ENCODE results near the gene TSC22D3.

Gene TSC22D3

DNA sequence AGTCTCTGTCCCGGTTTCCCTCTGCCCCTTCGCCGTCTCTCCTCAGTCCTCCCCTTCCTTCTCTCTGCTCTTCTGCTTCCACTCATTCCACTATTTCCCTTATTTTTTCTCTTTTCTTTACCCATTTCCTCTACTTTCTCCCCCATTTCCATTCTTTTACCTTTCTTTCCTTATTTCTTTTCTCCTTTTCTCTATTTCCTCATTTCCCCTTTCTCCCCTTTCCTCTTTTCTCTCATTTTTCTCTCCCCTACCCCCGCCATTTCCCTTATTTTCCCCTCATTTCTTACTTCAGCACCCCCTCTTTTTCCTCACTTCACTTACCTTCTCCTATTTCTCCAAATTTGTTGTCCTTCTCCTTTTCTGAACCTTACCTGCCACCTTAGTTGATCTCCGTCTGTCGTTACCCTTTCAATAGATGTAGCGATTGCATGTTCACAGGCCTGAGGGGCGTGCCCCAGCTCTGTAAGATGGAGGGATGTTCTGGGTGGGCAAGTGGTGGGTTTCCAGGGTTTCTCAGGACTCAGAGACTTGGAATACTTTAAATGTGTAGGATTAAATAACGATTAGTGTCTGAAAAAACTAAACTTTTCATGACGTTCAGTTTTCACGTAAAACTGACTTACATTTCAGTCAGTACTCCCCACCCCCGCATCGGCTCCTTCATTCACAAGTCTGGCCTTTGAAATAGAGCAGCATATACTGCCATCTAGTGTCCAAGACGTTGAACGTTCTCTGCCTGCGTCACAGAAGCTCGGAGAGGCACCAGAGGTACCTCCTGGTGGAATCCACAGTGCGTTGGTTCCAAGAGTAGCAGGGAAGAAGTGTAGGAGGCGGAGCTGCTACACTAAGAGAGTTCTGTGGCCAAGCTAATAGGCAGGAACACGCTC lies 1.3 kb upstream of the TSC22D3 start:
- H3K4me3 ChIP-seq (ENCODE audit: low read depth in 1 of 2, low read length in 2 of 2), result no peak overlapping the region
- DNase-seq, result peak; percentile 62
- H3K27ac ChIP-seq (ENCODE audit: low read length), result no peak overlapping the region

DNA sequence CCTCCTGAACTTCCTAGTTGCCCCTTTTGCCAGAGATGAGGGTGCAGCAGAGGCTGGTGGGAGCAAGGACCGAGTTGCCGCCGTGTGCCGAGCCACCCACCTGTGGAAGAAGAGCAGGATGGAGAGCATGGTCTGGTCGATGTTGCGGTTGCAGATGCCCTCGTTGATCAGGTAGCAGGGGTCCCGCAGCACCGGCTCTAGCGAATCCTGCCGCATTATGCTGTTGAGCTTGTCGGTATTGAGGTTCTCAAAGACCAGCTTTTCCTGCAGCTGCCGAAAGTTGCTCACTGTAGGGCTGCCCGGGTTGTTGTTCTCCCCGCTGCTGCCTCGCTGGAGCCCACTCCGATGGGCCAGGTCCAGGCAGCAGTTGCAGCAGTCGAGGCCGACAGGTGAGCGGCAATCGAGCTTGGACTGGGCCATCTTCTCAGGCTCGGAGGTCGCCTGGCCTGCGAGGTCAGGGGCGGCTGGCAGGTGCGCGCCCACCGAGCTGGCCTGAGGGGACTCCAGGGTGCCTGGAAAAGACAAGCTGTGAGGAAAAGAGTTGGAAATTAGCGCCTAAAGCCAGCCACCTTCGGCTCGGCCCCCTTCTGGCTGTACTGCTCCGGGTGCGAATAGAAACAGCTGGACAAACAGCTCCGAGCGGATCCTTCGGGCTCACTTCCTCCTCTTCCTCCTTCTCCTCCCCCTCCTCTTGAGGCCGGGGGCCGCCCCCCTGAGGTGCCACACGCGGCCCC lies 420 bp downstream of the TSC22D3 start:
- Histone ChIP-seq H3K9ac (ENCODE audit: low read depth, low read length) (no peak overlapping the region), H3K36me3 (ENCODE audit: insufficient read depth, low read length) (no peaks in the 10 kb centered on the region), H3K4me2 (ENCODE audit: insufficient read depth, low read length) (no peak overlapping the region), H3K4me3 (ENCODE audit: low read depth in 1 of 2, low read length in 2 of 2) (no peak overlapping the region), H4K20me1 (ENCODE audit: insufficient read depth, low read length) (no peaks in the 10 kb centered on the region), H3K9me3 (ENCODE audit: insufficient read depth, low read length, severe bottlenecking) (no peaks in the 10 kb centered on the region), H3K4me1 (ENCODE audit: insufficient read depth, low read length) (no peaks in the 10 kb centered on the region), H3K27me3 (ENCODE audit: insufficient read depth, low read length, poor library complexity) (peaks cover 8% of the 10 kb centered on the region), H3K79me2 (ENCODE audit: insufficient read depth, low read length) (no peaks in the 10 kb centered on the region), H3K27ac (ENCODE audit: low read length) (no peak overlapping the region), H2AFZ (ENCODE audit: low read depth, low read length) (no peak overlapping the region)
- TF ChIP-seq, protein P1, sequence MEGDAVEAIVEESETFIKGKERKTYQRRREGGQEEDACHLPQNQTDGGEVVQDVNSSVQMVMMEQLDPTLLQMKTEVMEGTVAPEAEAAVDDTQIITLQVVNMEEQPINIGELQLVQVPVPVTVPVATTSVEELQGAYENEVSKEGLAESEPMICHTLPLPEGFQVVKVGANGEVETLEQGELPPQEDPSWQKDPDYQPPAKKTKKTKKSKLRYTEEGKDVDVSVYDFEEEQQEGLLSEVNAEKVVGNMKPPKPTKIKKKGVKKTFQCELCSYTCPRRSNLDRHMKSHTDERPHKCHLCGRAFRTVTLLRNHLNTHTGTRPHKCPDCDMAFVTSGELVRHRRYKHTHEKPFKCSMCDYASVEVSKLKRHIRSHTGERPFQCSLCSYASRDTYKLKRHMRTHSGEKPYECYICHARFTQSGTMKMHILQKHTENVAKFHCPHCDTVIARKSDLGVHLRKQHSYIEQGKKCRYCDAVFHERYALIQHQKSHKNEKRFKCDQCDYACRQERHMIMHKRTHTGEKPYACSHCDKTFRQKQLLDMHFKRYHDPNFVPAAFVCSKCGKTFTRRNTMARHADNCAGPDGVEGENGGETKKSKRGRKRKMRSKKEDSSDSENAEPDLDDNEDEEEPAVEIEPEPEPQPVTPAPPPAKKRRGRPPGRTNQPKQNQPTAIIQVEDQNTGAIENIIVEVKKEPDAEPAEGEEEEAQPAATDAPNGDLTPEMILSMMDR (IDR thresholded peaks at IDR 0.05; ENCODE audit: borderline replicate concordance, extremely low read depth, low read length, poor library complexity, severe bottlenecking), result no peak
- TF ChIP-seq EZH2 (IDR thresholded peaks at IDR 0.05; ENCODE audit: borderline replicate concordance, low read depth, low read length, severe bottlenecking), result no peak
- ATAC-seq (ENCODE audit: insufficient read depth, low read depth) (no peak), DNase-seq (no peak)

More for the DNA sequence above, 1.3 kb upstream of the TSC22D3 start:
- Histone ChIP-seq H4K20me1 (ENCODE audit: insufficient read depth, low read length) (no peaks in the 10 kb centered on the region), H3K9me3 (ENCODE audit: insufficient read depth, low read length, severe bottlenecking) (no peaks in the 10 kb centered on the region), H3K27me3 (ENCODE audit: insufficient read depth, low read length, poor library complexity) (peaks cover 8% of the 10 kb centered on the region), H2AFZ (ENCODE audit: low read depth, low read length) (no peak overlapping the region), H3K4me2 (ENCODE audit: insufficient read depth, low read length) (no peak overlapping the region), H3K79me2 (ENCODE audit: insufficient read depth, low read length) (no peaks in the 10 kb centered on the region), H3K4me1 (ENCODE audit: insufficient read depth, low read length) (no peaks in the 10 kb centered on the region), H3K9ac (ENCODE audit: low read depth, low read length) (no peak overlapping the region), H3K36me3 (ENCODE audit: insufficient read depth, low read length) (no peaks in the 10 kb centered on the region)
- TF ChIP-seq, protein P1 (IDR thresholded peaks at IDR 0.05; ENCODE audit: borderline replicate concordance, extremely low read depth, low read length, poor library complexity, severe bottlenecking), result peak; percentile 77
- TF ChIP-seq EZH2 (IDR thresholded peaks at IDR 0.05; ENCODE audit: borderline replicate concordance, low read depth, low read length, severe bottlenecking), result no peak
- ATAC-seq (ENCODE audit: insufficient read depth, low read depth), result peak; percentile 92

DNA sequence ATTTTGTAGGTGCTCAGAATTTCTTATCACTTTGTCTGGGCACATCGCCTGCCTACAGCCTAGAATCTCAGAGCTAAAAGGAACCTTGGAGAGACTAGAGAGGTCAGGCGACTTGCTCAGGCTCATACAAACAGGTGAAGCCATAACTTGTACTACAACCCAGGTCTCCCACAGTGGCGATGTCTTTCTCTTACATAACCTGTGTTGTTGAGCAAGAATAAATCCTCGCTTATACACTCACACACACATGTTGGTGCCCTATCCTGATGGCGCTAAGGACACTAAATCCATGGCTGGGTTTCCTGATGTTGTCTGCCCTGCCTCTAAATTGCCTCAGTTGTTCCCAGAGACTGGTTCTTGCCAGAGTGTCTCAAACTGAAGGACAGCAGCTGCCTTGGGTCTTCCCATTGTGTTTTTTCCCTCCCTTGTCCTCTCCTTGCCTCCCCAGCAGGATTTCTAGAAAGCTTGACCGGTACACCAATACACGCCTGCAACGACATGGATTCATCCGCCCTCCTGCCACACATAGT lies 1.6 kb downstream of the TSC22D3 start:
- H3K9ac ChIP-seq (ENCODE audit: low read depth, low read length), result no peak overlapping the region
- H4K20me1 ChIP-seq (ENCODE audit: insufficient read depth, low read length), result no peaks in the 10 kb centered on the region
- H3K9me3 ChIP-seq (ENCODE audit: insufficient read depth, low read length, severe bottlenecking), result no peaks in the 10 kb centered on the region
- peaks cover 8% of the 10 kb centered on the region for H3K27me3 ChIP-seq (ENCODE audit: insufficient read depth, low read length, poor library complexity)
- DNase-seq, result no peak
- no peak for ATAC-seq (ENCODE audit: insufficient read depth, low read depth)
- H3K36me3 ChIP-seq (ENCODE audit: insufficient read depth, low read length), result no peaks in the 10 kb centered on the region
- no peak overlapping the region for H3K4me2 ChIP-seq (ENCODE audit: insufficient read depth, low read length)
- no peak overlapping the region for H2AFZ ChIP-seq (ENCODE audit: low read depth, low read length)
- no peak overlapping the region for H3K27ac ChIP-seq (ENCODE audit: low read length)
- TF ChIP-seq, protein P1 (IDR thresholded peaks at IDR 0.05; ENCODE audit: borderline replicate concordance, extremely low read depth, low read length, poor library complexity, severe bottlenecking), result no peak
- no peak for TF ChIP-seq EZH2 (IDR thresholded peaks at IDR 0.05; ENCODE audit: borderline replicate concordance, low read depth, low read length, severe bottlenecking)
- no peaks in the 10 kb centered on the region for H3K4me1 ChIP-seq (ENCODE audit: insufficient read depth, low read length)
- H3K79me2 ChIP-seq (ENCODE audit: insufficient read depth, low read length), result no peaks in the 10 kb centered on the region
- H3K4me3 ChIP-seq (ENCODE audit: low read depth in 1 of 2, low read length in 2 of 2), result no peak overlapping the region
